ENCODE measurements around the gene MAPK8IP3.
A peak's percentile ranks its signal among the peaks of the same experiment; 100 is the strongest.

The MAPK8IP3 gene

GRCh38 chr16:1766701-1767100 is 60.7 kb downstream of the MAPK8IP3 start:
- no peak for DNase-seq (ENCODE audit: low read depth)
- no peak overlapping the region for H3K4me3 ChIP-seq (ENCODE audit: low read depth, low read length)
- no peak for TF ChIP-seq CTCF (IDR thresholded peaks at IDR 0.05; ENCODE audit: insufficient read depth, low read depth, low read length, missing control alignments)

GRCh38 chr16:1767116-1767994 is 61.4 kb downstream of the MAPK8IP3 start:
- no peak for DNase-seq (ENCODE audit: low read depth)
- no peak for TF ChIP-seq CTCF (IDR thresholded peaks at IDR 0.05; ENCODE audit: insufficient read depth, low read depth, low read length, missing control alignments)

GRCh38 chr16:1768061-1768766 is 62.2 kb downstream of the MAPK8IP3 start:
- no peak overlapping the region for H3K4me3 ChIP-seq (ENCODE audit: low read depth, low read length)
- DNase-seq (ENCODE audit: low read depth) = no peak
- TF ChIP-seq CTCF (IDR thresholded peaks at IDR 0.05; ENCODE audit: insufficient read depth, low read depth, low read length, missing control alignments) = no peak

More at GRCh38 chr16:1767116-1767994, 61.4 kb downstream of the MAPK8IP3 start:
- H3K4me3 ChIP-seq (ENCODE audit: low read depth, low read length) = no peak overlapping the region

- no peak for TF ChIP-seq CTCF (IDR thresholded peaks at IDR 0.05; ENCODE audit: insufficient read depth, low read depth, low read length, missing control alignments)
- H3K4me3 ChIP-seq (ENCODE audit: low read depth, low read length) = no peak overlapping the region
- DNase-seq (ENCODE audit: low read depth) = no peak
Observed at GRCh38 chr16:1768767-1769401, 62.9 kb downstream of the MAPK8IP3 start.

DNA sequence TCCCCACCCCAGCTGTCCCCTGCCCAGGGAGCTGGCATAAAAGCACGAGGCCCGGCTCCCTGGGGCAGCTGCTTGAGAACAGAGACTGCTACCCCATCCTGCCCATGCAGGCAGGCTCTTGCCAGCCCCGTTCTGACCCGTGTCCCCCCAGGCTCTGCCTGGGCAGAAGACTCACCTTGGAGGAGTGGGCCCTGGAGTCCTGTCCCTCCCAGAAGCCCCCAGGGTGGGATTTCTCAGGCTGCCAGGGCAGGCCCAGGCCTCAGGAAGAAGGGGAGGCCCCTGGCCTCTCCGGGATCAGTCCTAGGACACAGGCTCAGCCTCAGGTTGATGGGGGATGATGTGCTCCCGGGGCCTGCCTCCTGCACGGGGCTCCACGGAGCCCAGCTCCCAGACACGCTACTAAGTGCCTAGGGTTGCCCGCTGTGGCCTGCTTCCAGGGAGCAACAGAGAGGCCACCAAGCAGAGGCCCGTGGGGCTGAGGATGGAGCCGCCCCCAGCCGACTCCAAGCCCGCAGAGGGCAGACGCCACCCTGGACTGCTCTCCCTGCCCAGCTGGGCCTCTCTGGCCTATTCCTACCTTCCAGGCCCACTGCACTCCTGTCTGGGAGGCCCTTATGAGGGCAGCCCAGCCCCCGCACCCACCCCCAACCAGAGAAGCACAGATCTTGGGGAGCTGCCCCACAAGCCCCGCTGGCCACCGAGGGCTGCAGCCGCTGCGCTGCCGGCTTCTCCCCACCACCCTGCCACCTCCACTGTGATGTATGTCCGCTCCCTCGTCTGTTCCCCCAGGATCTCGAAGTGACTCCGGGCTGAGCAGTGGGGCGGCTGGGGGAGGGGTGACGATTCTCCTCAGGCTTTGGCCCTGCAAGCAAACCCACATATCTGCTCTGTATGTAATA is 63.7 kb downstream of the MAPK8IP3 start:
- TF ChIP-seq CTCF (IDR thresholded peaks at IDR 0.05; ENCODE audit: insufficient read depth, low read depth, low read length, missing control alignments) = no peak
- DNase-seq (ENCODE audit: low read depth) = no peak
- H3K4me3 ChIP-seq (ENCODE audit: low read depth, low read length) = 0 out of 2 replicates have a peak overlapping the region, but pooled peaks have one; percentile 98
